Measurements from ENCODE around the gene TRAFD1. TPM values are rescaled to one million over a fixed set of nuclear protein-coding genes. Genes with fewer than 3 reads are reported as not detected.

The TRAFD1 gene
- total RNA-seq, 4 donors from 2014 or later, result 44.6 to 88.1 (median 54.6) TPM

GRCh38 chr12:112185093-112185923 is 59.9 kb downstream of the TRAFD1 start:
- DNase-seq (ENCODE audit: low spot score in 2 of 2), result no peak
- no peaks in the 10 kb centered on the region for H3K9me3 ChIP-seq
- peaks cover 7% of the 10 kb centered on the region for H3K4me1 ChIP-seq
- TF ChIP-seq POLR2A (IDR thresholded peaks at IDR 0.05) (no peak), POLR2AphosphoS5 (IDR thresholded peaks at IDR 0.05) (no peak), EP300 (IDR thresholded peaks at IDR 0.05) (no peak), CTCF (IDR thresholded peaks at IDR 0.05) (no peak)
- no peak overlapping the region for H3K27ac ChIP-seq
- 59% methylated on average over 25 of the region's 26 CpGs for WGBS
- H3K4me3 ChIP-seq, result no peak overlapping the region
- no peaks in the 10 kb centered on the region for H3K27me3 ChIP-seq
- H3K36me3 ChIP-seq, result peaks cover 60% of the 10 kb centered on the region

- no peak overlapping the region for H3K4me3 ChIP-seq
- H3K9me3 ChIP-seq, result no peaks in the 10 kb centered on the region
- peaks cover 28% of the 10 kb centered on the region for H3K4me1 ChIP-seq
- WGBS, result 90% methylated on average over 9 of the region's 9 CpGs
- no peak overlapping the region for H3K27ac ChIP-seq
- TF ChIP-seq CTCF (IDR thresholded peaks at IDR 0.05) (no peak), POLR2AphosphoS5 (IDR thresholded peaks at IDR 0.05) (no peak), POLR2A (IDR thresholded peaks at IDR 0.05) (no peak), EP300 (IDR thresholded peaks at IDR 0.05) (no peak)
- peaks cover 68% of the 10 kb centered on the region for H3K36me3 ChIP-seq
- H3K27me3 ChIP-seq, result no peaks in the 10 kb centered on the region
- DNase-seq (ENCODE audit: low spot score in 2 of 2), result no peak
These were observed 62.9 kb downstream of the TRAFD1 start for GRCh38 chr12:112188130-112188830.

GRCh38 chr12:112190231-112191025 is 65.1 kb downstream of the TRAFD1 start:
- no peaks in the 10 kb centered on the region for H3K27me3 ChIP-seq
- peaks cover 69% of the 10 kb centered on the region for H3K36me3 ChIP-seq
- H3K4me1 ChIP-seq, result peaks cover 22% of the 10 kb centered on the region
- H3K4me3 ChIP-seq, result no peak overlapping the region
- H3K27ac ChIP-seq, result peak overlapping the region; percentile 50
- no peak for DNase-seq (ENCODE audit: low spot score in 2 of 2)
- TF ChIP-seq POLR2A (IDR thresholded peaks at IDR 0.05) (no peak), EP300 (IDR thresholded peaks at IDR 0.05) (no peak), CTCF (IDR thresholded peaks at IDR 0.05) (no peak), POLR2AphosphoS5 (IDR thresholded peaks at IDR 0.05) (no peak)
- 47% methylated on average over 5 of the region's 5 CpGs for WGBS
- H3K9me3 ChIP-seq, result no peaks in the 10 kb centered on the region

- DNase-seq (ENCODE audit: low spot score in 2 of 2), result no peak
- H3K4me3 ChIP-seq, result no peak overlapping the region
- H3K27ac ChIP-seq, result peak overlapping the region; percentile 50
- H3K27me3 ChIP-seq, result no peaks in the 10 kb centered on the region
- 76% methylated on average over 2 of the region's 2 CpGs for WGBS
- peaks cover 22% of the 10 kb centered on the region for H3K4me1 ChIP-seq
- H3K36me3 ChIP-seq, result peaks cover 77% of the 10 kb centered on the region
- no peaks in the 10 kb centered on the region for H3K9me3 ChIP-seq
- no peak for TF ChIP-seq POLR2AphosphoS5 (IDR thresholded peaks at IDR 0.05)
- TF ChIP-seq EP300 (IDR thresholded peaks at IDR 0.05), result no peak
- TF ChIP-seq CTCF (IDR thresholded peaks at IDR 0.05), result no peak
- no peak for TF ChIP-seq POLR2A (IDR thresholded peaks at IDR 0.05)
These were observed 65.8 kb downstream of the TRAFD1 start for GRCh38 chr12:112191201-112191600.

Data from suprapubic skin (tissue), 4 donors.